ENCODE data around the gene PPTC7.
"Not testable (repeated sequence)": the region's sequence is repeated elsewhere in the genome, so short reads cannot be mapped to it uniquely, and the experiment has no call there.

The PPTC7 gene

DNA sequence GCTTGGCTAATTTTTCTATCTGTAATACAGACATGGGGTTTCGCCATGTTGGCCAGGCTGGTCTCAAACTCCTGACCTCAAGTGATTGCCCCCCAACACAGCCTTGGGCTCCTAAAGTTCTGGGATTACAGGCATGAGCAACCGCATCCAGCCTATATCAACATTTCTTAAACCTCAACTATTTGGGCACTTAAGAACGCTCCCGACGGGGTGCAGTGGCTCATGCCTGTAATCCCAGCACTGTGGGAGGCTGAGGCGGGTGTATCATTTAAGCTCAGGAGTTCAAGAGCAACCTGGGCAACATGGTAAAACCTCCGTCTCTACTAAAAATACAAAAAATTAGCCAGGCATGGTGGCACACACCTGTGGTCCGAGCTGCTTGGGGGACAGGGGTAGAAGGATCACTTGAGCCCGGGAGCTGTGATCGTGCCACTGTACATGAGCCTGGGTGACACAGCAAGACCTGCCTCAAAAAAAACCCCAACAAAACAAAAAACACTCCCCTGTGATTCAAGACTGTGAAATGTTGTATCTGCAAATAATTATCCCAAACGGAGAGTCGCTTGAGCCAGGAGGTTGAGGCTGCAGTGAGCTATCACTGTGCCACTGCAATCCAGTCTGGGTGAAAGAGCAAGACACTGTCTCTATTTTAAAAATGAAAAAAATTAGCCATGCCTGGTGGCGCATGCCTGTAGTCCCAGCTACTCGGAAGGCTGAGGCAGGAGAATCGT lies 21.5 kb downstream of the PPTC7 start:
- DNase-seq (ENCODE audit: low spot score), result no peak

DNA sequence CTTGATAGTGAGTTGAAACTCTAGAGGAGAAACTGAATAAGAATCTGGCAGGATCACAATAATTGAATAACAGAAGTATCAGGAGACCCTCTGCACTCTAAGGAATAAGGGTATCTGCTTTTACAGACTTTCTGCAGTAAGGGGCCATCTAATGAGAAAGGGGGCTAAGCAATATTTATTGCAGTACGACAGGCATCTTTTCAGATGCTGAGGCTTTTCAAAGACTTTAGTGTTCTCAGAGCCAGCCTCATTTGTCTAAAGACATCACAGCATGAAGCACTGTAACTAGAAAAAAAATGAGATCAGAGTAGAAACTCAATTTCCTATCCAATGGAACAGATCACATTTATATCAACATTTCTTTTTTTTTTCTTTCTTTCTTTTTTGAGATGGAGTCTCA lies 22.2 kb downstream of the PPTC7 start:
- no peak for DNase-seq (ENCODE audit: low spot score)

DNA sequence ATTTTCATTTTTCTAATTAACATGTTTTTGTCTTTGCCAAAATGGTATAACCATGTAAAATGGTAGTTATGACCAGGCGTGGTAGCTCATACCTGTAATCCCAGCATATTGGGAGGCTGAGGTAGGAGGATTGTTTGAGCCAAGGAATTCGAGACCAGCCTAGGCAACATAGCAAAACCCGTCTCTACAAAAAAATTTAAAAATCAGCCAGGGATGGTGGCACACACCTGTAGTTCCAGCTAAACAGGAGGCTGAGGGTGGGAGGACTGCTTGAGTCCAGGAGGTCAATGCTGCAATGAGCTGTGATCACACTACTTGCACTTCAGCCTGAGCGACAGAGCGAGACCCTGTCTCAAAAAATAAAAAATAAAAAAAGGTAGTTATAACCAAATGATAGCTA lies 23.1 kb downstream of the PPTC7 start:
- DNase-seq (ENCODE audit: low spot score), result no peak

GRCh38 chr12:110558945-110559344 lies 24.2 kb downstream of the PPTC7 start:
- DNase-seq (ENCODE audit: low spot score), result not testable (repeated sequence)

- no peak for DNase-seq (ENCODE audit: low spot score)
Measured at GRCh38 chr12:110557300-110557699, 25.8 kb downstream of the PPTC7 start.

DNA sequence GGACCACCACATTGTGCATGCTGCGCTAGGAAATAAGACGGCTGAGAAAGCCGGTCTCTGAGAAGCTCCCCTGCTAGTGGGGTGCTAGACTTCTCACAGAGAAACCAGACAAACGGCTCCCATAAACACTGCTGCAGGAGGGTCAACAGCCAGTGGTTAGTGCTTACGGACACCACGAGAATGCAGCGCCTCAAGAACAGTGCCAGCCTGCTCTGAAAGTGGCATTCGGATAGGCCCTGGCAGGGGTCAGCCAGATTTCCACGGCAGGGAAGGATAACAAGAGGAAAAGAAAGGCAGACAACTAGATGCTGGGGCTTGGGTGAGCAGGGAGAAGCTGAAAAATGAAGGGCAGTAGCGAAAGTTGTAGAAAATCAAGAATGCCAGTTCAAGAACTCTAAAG lies 26.4 kb downstream of the PPTC7 start:
- DNase-seq (ENCODE audit: low spot score), result no peak

DNA sequence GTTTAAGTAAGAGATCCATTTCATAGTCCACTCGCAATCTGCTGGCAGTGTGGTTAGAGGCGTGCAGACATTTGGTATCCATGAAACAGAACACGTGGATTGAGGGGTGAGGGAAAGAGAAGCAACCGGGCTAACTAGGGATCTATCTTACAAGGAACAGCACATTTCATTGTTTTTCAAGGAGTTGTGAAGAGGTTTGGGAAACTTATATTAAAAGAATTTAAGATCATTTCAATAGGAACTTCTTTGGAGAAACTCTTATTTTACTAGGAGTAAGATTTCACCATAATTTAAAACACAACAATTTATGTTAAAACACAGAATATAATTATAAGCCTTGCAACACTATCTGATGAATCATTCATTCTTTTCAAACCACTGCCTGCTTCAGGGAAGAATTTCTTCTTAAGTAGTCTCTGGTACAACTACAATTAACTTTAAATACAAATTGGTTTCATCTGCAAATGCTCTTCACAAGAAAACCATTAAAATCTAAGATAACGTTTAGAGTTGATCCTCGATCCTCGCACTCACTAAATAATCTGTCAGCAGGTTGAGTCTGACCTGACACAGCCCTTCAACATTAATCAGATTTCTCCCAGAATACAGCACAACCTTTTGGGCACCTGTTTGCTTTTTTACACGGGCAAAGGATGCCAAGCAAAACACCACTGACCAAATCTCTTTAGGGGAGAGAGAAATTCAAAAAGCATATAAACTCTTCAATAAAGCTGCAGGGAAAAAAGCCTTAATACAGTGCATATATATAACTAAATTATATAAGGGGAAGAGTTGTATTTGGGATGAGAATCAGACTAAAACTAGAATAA lies 27.3 kb downstream of the PPTC7 start:
- DNase-seq (ENCODE audit: low spot score), result no peak

DNA sequence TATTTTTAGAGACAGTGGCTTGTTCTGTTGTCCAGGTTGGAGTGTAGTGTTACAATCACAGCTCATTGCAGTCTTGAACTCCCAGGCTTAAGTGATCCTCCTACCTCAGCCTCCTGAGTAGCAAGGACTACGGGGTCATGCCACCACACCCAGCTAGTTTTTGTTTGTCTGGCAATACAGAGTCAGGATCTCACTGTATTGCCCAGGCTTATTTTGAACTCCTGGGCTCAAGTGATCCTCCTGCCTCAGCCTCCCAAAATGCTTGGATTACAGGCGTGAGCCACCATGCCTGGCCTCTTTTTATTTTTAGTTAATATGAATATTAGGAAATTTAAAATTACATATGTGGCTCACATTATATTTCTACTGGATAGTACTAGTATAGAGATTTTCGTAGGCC lies 28.9 kb downstream of the PPTC7 start:
- DNase-seq (ENCODE audit: low spot score), result no peak

DNA sequence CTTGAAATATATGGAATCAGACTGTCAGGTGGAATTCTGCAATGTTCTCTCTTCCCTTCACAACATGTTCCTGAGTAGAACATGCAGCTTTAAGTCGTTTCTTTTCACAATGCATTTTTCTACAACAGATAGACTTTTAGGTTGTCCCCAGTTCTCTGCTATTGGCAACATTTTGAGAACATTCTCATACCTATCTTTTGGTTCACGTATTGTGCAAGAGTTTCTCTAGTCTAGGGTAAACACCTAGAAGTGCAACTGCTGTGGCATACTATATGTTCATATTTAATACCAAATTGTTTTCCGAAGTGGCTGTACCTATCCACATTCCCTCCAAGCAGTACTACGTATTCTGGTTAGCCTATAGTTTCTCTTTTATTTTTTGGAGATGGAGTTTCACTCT lies 32.1 kb downstream of the PPTC7 start:
- DNase-seq (ENCODE audit: low spot score), result no peak

- DNase-seq (ENCODE audit: low spot score), result no peak
Measured at GRCh38 chr12:110549716-110550115, 33.4 kb downstream of the PPTC7 start.

GRCh38 chr12:110548678-110549077 lies 34.4 kb downstream of the PPTC7 start:
- no peak for DNase-seq (ENCODE audit: low spot score)

GRCh38 chr12:110547090-110547489 lies 36.0 kb downstream of the PPTC7 start:
- DNase-seq (ENCODE audit: low spot score), result no peak

GRCh38 chr12:110546339-110546738 lies 36.8 kb downstream of the PPTC7 start:
- DNase-seq (ENCODE audit: low spot score), result no peak

DNA sequence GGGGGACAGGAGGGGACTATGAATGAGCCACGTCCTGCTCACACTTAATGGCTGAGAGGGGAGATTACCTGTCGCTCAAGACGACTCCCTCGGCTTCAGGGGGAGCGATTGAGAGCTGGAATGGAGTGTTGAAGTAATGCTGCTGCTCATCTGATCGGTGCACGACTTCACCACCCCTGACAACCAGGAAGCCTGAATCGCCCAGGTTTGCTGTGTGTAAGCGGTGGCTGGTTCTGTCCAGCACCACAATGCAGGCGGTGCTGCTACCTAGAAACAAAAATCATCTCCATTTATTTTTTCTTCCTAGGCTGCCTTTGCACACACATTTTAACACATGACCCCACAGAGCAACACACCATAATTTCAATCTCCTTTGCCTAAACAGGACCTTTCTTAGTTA lies 37.3 kb downstream of the PPTC7 start:
- no peak for DNase-seq (ENCODE audit: low spot score)

- not testable (repeated sequence) for DNase-seq (ENCODE audit: low spot score)
Measured at GRCh38 chr12:110545259-110545658, 37.9 kb downstream of the PPTC7 start.

GRCh38 chr12:110543965-110544364 lies 39.2 kb downstream of the PPTC7 start:
- no peak for DNase-seq (ENCODE audit: low spot score)

DNA sequence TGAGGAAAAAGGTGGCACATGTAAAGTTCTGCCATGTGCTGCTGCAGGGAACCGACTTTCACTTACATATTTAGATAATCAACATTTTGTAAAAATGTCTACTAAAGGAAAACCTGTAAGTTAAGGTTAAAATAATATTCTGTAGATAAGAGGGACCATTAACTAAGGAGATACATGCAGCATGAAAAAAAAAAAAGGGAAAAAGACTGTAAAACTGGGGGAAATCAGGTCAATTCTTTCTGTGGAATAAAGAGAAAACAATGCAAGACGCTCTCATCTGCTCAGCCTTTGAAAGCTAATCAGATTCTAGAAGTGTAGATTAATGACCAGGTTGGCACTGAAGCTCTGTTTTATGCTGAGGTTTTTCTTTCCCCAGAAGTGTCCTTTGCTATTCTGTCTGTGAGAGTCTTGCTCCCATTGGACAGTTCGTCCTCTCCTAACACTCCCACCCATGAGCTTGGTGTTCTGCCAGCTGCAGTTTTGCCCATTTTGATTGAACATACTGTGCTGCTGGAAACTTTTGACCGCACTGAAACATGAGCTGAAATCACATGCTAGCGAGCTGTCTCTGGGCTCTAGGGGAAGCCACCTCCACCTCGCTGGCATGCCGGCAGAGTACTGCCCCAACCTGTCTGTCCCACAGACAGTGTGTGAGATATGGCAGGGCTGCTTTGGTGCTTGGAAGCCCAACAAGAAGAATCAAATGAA lies 39.7 kb downstream of the PPTC7 start:
- DNase-seq (ENCODE audit: low spot score), result no peak

GRCh38 chr12:110540048-110540447 lies 43.1 kb downstream of the PPTC7 start:
- DNase-seq (ENCODE audit: low spot score), result no peak

- DNase-seq (ENCODE audit: low spot score), result no peak
Measured at GRCh38 chr12:110538869-110539622, 44.1 kb downstream of the PPTC7 start.

GRCh38 chr12:110537605-110538409 lies 45.3 kb downstream of the PPTC7 start:
- DNase-seq (ENCODE audit: low spot score), result no peak
